ENCODE data around the gene LGR5. TPM values are rescaled to one million over a fixed set of nuclear protein-coding genes. Genes with fewer than 3 reads are reported as not detected.

The LGR5 gene
- total RNA-seq, 8 experiments from 2014 or later, result 0.24 to 3.1 (median 0.31) TPM; not detected in 2

- in situ Hi-C loops (cut with MboI; ENCODE audit: low pct_unique_long_range_greater_than_20kb in 2 of 9, low sequenced_read_pairs in 9 of 9, unreplicated experiment in 9 of 9), result no loop called here
- ATAC-seq (replicated peaks in 6 of 8), result peak in 5 of 8 experiments; percentile 9 to 81 (median 60)
- Histone ChIP-seq H3K4me3 (no peak overlapping the region), H3K4me1 (replicated peaks in 1 of 2) (no peaks in the 10 kb centered on the region), H3K27ac (no peak overlapping the region)
These were observed 159.6 kb downstream of the LGR5 start for GRCh38 chr12:71599210-71599609.

- in situ Hi-C loops (cut with MboI; ENCODE audit: low pct_unique_long_range_greater_than_20kb in 2 of 9, low sequenced_read_pairs in 9 of 9, unreplicated experiment in 9 of 9), result no loop called here
- ATAC-seq (replicated peaks in 6 of 8), result no peak
- no peaks in the 10 kb centered on the region for H3K4me1 ChIP-seq (replicated peaks in 1 of 2)
- no peak overlapping the region for H3K27ac ChIP-seq
- no peak overlapping the region for H3K4me3 ChIP-seq
These were observed 161.9 kb downstream of the LGR5 start for GRCh38 chr12:71601546-71601945.

GRCh38 chr12:71602761-71603577 is 163.4 kb downstream of the LGR5 start:
- 46 to 98% (median 88%) methylated on average over 3 to 9 of the region's 10 CpGs; no CpG with 5 or more reads in 1 of the 10 experiments for WGBS, 10 experiments
- no peak overlapping the region for H3K27ac ChIP-seq
- in situ Hi-C loops (cut with MboI; ENCODE audit: low pct_unique_long_range_greater_than_20kb in 2 of 9, low sequenced_read_pairs in 9 of 9, unreplicated experiment in 9 of 9), result no loop called here
- no peaks in the 10 kb centered on the region for H3K4me1 ChIP-seq (replicated peaks in 1 of 2)
- H3K4me3 ChIP-seq, result no peak overlapping the region
- ATAC-seq (replicated peaks in 6 of 8), result no peak

- Histone ChIP-seq H3K27ac (no peak overlapping the region), H3K4me1 (replicated peaks in 1 of 2) (no peaks in the 10 kb centered on the region), H3K4me3 (no peak overlapping the region)
- WGBS, 10 experiments, result 70 to 100% (median 91%) methylated on average over 1 to 3 of the region's 3 CpGs; no CpG with 5 or more reads in 2 of the 10 experiments
- peak in 1 of 8 experiments; percentile 69 for ATAC-seq (replicated peaks in 6 of 8)
- in situ Hi-C loops (cut with MboI; ENCODE audit: low pct_unique_long_range_greater_than_20kb in 2 of 9, low sequenced_read_pairs in 9 of 9, unreplicated experiment in 9 of 9), result no loop called here
These were observed 165.4 kb downstream of the LGR5 start for GRCh38 chr12:71605039-71605438.

- 80 to 100% (median 95%) methylated on average over 1 to 4 of the region's 4 CpGs; no CpG with 5 or more reads in 2 of the 10 experiments for WGBS, 10 experiments
- no peak for ATAC-seq (replicated peaks in 6 of 8)
- Histone ChIP-seq H3K4me1 (replicated peaks in 1 of 2) (no peaks in the 10 kb centered on the region), H3K4me3 (no peak overlapping the region), H3K27ac (no peak overlapping the region)
- in situ Hi-C loops (cut with MboI; ENCODE audit: low pct_unique_long_range_greater_than_20kb in 2 of 9, low sequenced_read_pairs in 9 of 9, unreplicated experiment in 9 of 9), result no loop called here
These were observed 168.1 kb downstream of the LGR5 start for GRCh38 chr12:71607494-71608330.

DNA sequence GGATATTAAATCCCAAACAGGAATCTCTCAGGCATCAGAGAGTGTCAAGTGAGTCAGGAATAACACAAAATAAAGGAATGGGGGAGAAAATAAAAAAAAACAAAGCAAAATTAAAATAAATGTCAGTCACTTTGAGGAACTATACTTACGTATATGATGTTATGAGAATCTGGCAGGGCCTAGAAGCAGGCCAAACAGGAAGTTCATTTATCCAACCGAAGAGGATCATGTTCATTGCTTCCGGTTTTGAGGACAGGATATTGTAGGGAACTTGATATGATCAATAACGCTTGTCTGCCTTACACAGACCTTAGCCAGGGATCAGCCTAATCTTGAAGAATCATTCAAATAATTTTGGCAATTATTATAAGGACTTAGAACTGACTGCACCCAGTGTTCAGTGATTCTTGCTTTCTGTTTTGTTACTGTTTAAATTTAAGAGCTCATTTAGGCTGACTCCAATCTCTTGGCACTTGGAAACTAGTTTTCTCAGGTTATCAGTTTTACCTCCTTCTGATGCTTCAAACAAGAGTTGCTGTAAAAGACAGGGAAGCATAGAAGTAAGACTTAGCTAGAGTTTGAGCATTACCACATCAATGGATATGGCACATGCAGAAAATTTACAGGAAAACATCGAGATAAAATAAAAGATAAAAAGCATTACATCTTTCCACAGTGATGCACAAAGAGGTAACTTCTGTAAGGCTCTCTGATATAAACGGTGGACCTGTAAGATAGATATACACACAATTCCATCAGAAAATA is 170.6 kb downstream of the LGR5 start:
- ATAC-seq (replicated peaks in 6 of 8), result no peak
- no peak overlapping the region for H3K4me3 ChIP-seq
- WGBS, 10 experiments, result 76 to 100% (median 94%) methylated on average over 1 to 6 of the region's 6 CpGs; no CpG with 5 or more reads in 1 of the 10 experiments
- no peaks in the 10 kb centered on the region for H3K4me1 ChIP-seq (replicated peaks in 1 of 2)
- in situ Hi-C loops (cut with MboI; ENCODE audit: low pct_unique_long_range_greater_than_20kb in 2 of 9, low sequenced_read_pairs in 9 of 9, unreplicated experiment in 9 of 9), result no loop called here
- no peak overlapping the region for H3K27ac ChIP-seq

- no peak overlapping the region for H3K4me3 ChIP-seq
- H3K27ac ChIP-seq, result no peak overlapping the region
- no peak for ATAC-seq (replicated peaks in 6 of 8)
- H3K4me1 ChIP-seq (replicated peaks in 1 of 2), result no peaks in the 10 kb centered on the region
- in situ Hi-C loops (cut with MboI; ENCODE audit: low pct_unique_long_range_greater_than_20kb in 2 of 9, low sequenced_read_pairs in 9 of 9, unreplicated experiment in 9 of 9), result no loop called here
- WGBS, 10 experiments, result 80 to 100% (median 94%) methylated on average over 1 of the region's 1 CpG; no CpG with 5 or more reads in 2 of the 10 experiments
These were observed 182.3 kb downstream of the LGR5 start for GRCh38 chr12:71621938-71622337.

GRCh38 chr12:71625476-71625875 is 185.9 kb downstream of the LGR5 start:
- Histone ChIP-seq H3K4me3 (no peak overlapping the region), H3K27ac (no peak overlapping the region), H3K4me1 (replicated peaks in 1 of 2) (no peaks in the 10 kb centered on the region)
- in situ Hi-C loops (cut with MboI; ENCODE audit: low pct_unique_long_range_greater_than_20kb in 2 of 9, low sequenced_read_pairs in 9 of 9, unreplicated experiment in 9 of 9), result loop anchor here in 2 of 9 experiments (25.0 kb wide), 1 partner anchor 888 kb away; no protein-coding TSS in a partner anchor
- WGBS, 10 experiments, result 72 to 100% (median 92%) methylated on average over 1 to 2 of the region's 2 CpGs; no CpG with 5 or more reads in 7 of the 10 experiments
- no peak for ATAC-seq (replicated peaks in 6 of 8)

- WGBS, 10 experiments, result 72 to 100% (median 91%) methylated on average over 1 to 5 of the region's 5 CpGs
- in situ Hi-C loops (cut with MboI; ENCODE audit: low pct_unique_long_range_greater_than_20kb in 2 of 9, low sequenced_read_pairs in 9 of 9, unreplicated experiment in 9 of 9), result loop anchor here in 2 of 9 experiments (25.0 kb wide), 1 partner anchor 889 kb away; no protein-coding TSS in a partner anchor
- no peak overlapping the region for H3K27ac ChIP-seq
- no peak for ATAC-seq (replicated peaks in 6 of 8)
- no peaks in the 10 kb centered on the region for H3K4me1 ChIP-seq (replicated peaks in 1 of 2)
- no peak overlapping the region for H3K4me3 ChIP-seq
These were observed 186.5 kb downstream of the LGR5 start for GRCh38 chr12:71626098-71626497.

DNA sequence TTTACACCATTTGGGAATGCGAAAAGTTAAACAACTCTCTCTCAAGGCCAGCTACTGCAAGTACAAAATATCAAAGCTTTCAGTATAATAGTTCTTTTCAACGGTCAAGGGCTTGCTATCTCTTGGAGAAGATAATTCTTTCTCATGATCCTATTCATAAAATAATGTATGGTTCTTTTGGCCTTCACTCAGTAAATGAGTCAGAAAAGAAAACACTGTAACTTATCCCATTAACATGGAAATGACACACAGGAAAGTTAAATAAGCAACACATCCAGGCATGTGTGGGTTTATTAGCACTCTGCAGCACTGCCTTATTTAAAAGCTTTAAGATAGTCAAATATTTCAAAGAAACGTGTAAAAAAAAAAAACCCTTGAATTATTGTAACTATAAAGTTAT is 187.2 kb downstream of the LGR5 start:
- Histone ChIP-seq H3K27ac (no peak overlapping the region), H3K4me3 (no peak overlapping the region), H3K4me1 (replicated peaks in 1 of 2) (no peaks in the 10 kb centered on the region)
- WGBS, 10 experiments, result 10 to 93% (median 79%) methylated on average over 1 to 3 of the region's 3 CpGs
- in situ Hi-C loops (cut with MboI; ENCODE audit: low pct_unique_long_range_greater_than_20kb in 2 of 9, low sequenced_read_pairs in 9 of 9, unreplicated experiment in 9 of 9), result loop anchor here in 2 of 9 experiments (25.0 kb wide), 1 partner anchor 889 kb away; no protein-coding TSS in a partner anchor
- ATAC-seq (replicated peaks in 6 of 8), result peak in 1 of 8 experiments; percentile 52

GRCh38 chr12:71627438-71628002 is 187.9 kb downstream of the LGR5 start:
- 63 to 100% (median 100%) methylated on average over 1 to 2 of the region's 2 CpGs; no CpG with 5 or more reads in 1 of the 10 experiments for whole genome bisulfite sequencing, 10 experiments
- no peaks in the 10 kb centered on the region for H3K4me1 ChIP-seq (replicated peaks in 1 of 2)
- H3K27ac ChIP-seq, result no peak overlapping the region
- H3K4me3 ChIP-seq, result no peak overlapping the region
- ATAC-seq (replicated peaks in 6 of 8), result no peak
- in situ Hi-C loops (cut with MboI; ENCODE audit: low pct_unique_long_range_greater_than_20kb in 2 of 9, low sequenced_read_pairs in 9 of 9, unreplicated experiment in 9 of 9), result loop anchor here in 2 of 9 experiments (25.0 kb wide), 1 partner anchor 890 kb away; no protein-coding TSS in a partner anchor
